SK-N-SH (cell line): ENCODE data around the gene PRM1. TPM values are rescaled to one million over a fixed set of nuclear protein-coding genes. Genes with fewer than 3 reads are reported as not detected.

Source experiments
- CTCF ChIA-PET: fragments of 300-600, 350-600 bp; formaldehyde crosslinking; extraction: SDS; loops from one replicate; lab custom pipeline; 2021; lab: Yijun Ruan, JAX
- POLR2A ChIA-PET: fragments of 350-600 bp; sonication (Branson Sonifier 250); formaldehyde crosslinking; extraction: SDS; loops from one replicate; lab custom pipeline; 2020; ENCODE audit warnings: antibody characterized with exemption, inconsistent platforms; lab: Yijun Ruan, JAX
- DNase-seq: peaks from one replicate; pipeline ENCODE4 v3.0.0; 2012
- H2AFZ ChIP-seq: fragments of 200-600 bp; sonication (generic); 2 replicates; pipeline ENCODE4 v1.8.1; 2016; ENCODE audit warnings: antibody characterized with exemption, mild to moderate bottlenecking, low read depth
- H3F3A ChIP-seq: fragments of 200-600 bp; sonication (generic); replicated peaks from 2 replicates; pipeline ENCODE3; 2016; ENCODE audit warnings: antibody characterized with exemption, mild to moderate bottlenecking; ENCODE audit not compliant: insufficient read depth
- H3K27ac ChIP-seq, 2 experiments: fragments of 200-500 bp in 1 of 2; fragments of 200-600 bp in 1 of 2; sonication (Bioruptor generic) in 1 of 2; sonication (generic), shearing (Covaris generic) in 1 of 2; 2 replicates each; pipeline versions ENCODE4 v1.5.1 to v1.6.1; 2014 to 2016; ENCODE audit warnings: low read depth in 2 of 2, inconsistent platforms in 1 of 2, low read length in 1 of 2, mild to moderate bottlenecking in 1 of 2, mixed read lengths in 1 of 2
- H3K27me3 ChIP-seq: fragments of 200-600 bp; sonication (generic), shearing (Covaris generic); 2 replicates; pipeline ENCODE4 v1.6.1; 2016; ENCODE audit warnings: mixed run types; ENCODE audit not compliant: insufficient read depth
- H3K36me3 ChIP-seq, 2 experiments: fragments of 200-500 bp in 1 of 2; fragments of 200-600 bp in 1 of 2; sonication (Bioruptor generic) in 1 of 2; sonication (generic) in 1 of 2; replicated peaks in 1 of 2; 2 replicates each; pipeline versions ENCODE3 to v1.5.1; 2014 to 2016; ENCODE audit warnings: low read length in 1 of 2, mild to moderate bottlenecking in 1 of 2; ENCODE audit not compliant: insufficient read depth in 2 of 2, control insufficient read depth in 1 of 2
- H3K4me1 ChIP-seq, 2 experiments: fragments of 200-500 bp in 1 of 2; fragments of 200-600 bp in 1 of 2; sonication (Bioruptor generic) in 1 of 2; sonication (generic), shearing (Covaris generic) in 1 of 2; 2 replicates each; pipeline versions ENCODE4 v1.5.1 to v1.6.1; 2014 to 2016; ENCODE audit warnings: low read depth in 1 of 2, low read length in 1 of 2, mixed run types in 1 of 2; ENCODE audit not compliant: insufficient read depth in 2 of 2, control insufficient read depth in 1 of 2
- H3K4me2 ChIP-seq: fragments of 200-600 bp; sonication (generic), shearing (Covaris generic); 2 replicates; pipeline ENCODE4 v1.6.1; 2017; ENCODE audit warnings: mixed run types
- H3K4me3 ChIP-seq, 2 experiments: fragments of 200-500 bp in 1 of 2; fragments of 200-600 bp in 1 of 2; sonication (Bioruptor generic) in 1 of 2; sonication (generic), shearing (Covaris generic) in 1 of 2; 2 replicates each; pipeline versions ENCODE4 v1.5.1 to v1.8.1; 2014 to 2016; ENCODE audit warnings: low read depth in 2 of 2, inconsistent platforms in 1 of 2, low read length in 1 of 2, mild to moderate bottlenecking in 1 of 2, mixed read lengths in 1 of 2, moderate library complexity in 1 of 2
- H3K79me2 ChIP-seq: fragments of 200-600 bp; sonication (generic); 2 replicates; pipeline ENCODE4 v1.8.1; 2017; ENCODE audit warnings: mild to moderate bottlenecking; ENCODE audit not compliant: insufficient read depth
- H3K9ac ChIP-seq: fragments of 200-600 bp; sonication (generic); 2 replicates; pipeline ENCODE4 v1.6.1; 2017; ENCODE audit warnings: mixed run types
- H3K9me2 ChIP-seq: fragments of 200-600 bp; sonication (generic); 2 replicates; pipeline ENCODE4 v1.6.1; 2017; ENCODE audit warnings: mixed run types
- H3K9me3 ChIP-seq: fragments of 200-600 bp; sonication (generic); 2 replicates; pipeline ENCODE4 v1.6.1; 2017; ENCODE audit warnings: mixed run types, mild to moderate bottlenecking, moderate library complexity
- H4K20me1 ChIP-seq: fragments of 200-600 bp; sonication (generic); 2 replicates; pipeline ENCODE4 v1.6.1; 2017; ENCODE audit warnings: mild to moderate bottlenecking, mixed run types; ENCODE audit not compliant: insufficient read depth
- CTCF ChIP-seq: fragments of 200-600 bp; sonication (generic); IDR thresholded peaks from 2 replicates; pipeline ENCODE4 v1.6.1; 2017; ENCODE audit warnings: antibody characterized with exemption, mild to moderate bottlenecking, moderate library complexity
- EP300 ChIP-seq, 2 experiments: IDR thresholded peaks; 2 replicates each; pipeline versions ENCODE4 v1.4.0 to v1.6.1; 2012; ENCODE audit warnings: borderline replicate concordance in 1 of 2, low read depth in 1 of 2, low read length in 1 of 2
- FOXJ3 ChIP-seq: sonication (generic); formaldehyde crosslinking; IDR thresholded peaks from 2 replicates; pipeline ENCODE4 v1.5.1; 2020; ENCODE audit warnings: mild to moderate bottlenecking, missing genetic modification reagents
- GATA2 ChIP-seq: sonication (generic); formaldehyde crosslinking; IDR thresholded peaks from 2 replicates; pipeline ENCODE4 v1.5.0; 2020; ENCODE audit warnings: mild to moderate bottlenecking, missing genetic modification reagents
- JUND ChIP-seq: IDR thresholded peaks from 2 replicates; pipeline ENCODE4 v1.4.0; 2012
- MAX ChIP-seq: IDR thresholded peaks from 2 replicates; pipeline ENCODE4 v1.4.0; 2012; ENCODE audit warnings: low read depth
- MEF2A ChIP-seq: IDR thresholded peaks from 2 replicates; pipeline ENCODE4 v1.4.0; 2012; ENCODE audit warnings: low read depth, borderline replicate concordance
- NFIC ChIP-seq: IDR thresholded peaks from 2 replicates; pipeline ENCODE4 v1.4.0; 2012; ENCODE audit warnings: borderline replicate concordance
- PBX3 ChIP-seq: IDR thresholded peaks from 2 replicates; pipeline ENCODE4; 2012
- RAD21 ChIP-seq: IDR thresholded peaks from 2 replicates; pipeline ENCODE4 v1.6.1; 2012; ENCODE audit warnings: mild to moderate bottlenecking, low read length
- RCOR1 ChIP-seq: fragments of 150-350 bp; IDR thresholded peaks from 2 replicates; pipeline ENCODE4 v1.6.1; 2017; ENCODE audit warnings: antibody characterized with exemption, low read length
- REST ChIP-seq: IDR thresholded peaks from 2 replicates; pipeline ENCODE4 v1.6.1; 2012; ENCODE audit warnings: mild to moderate bottlenecking, low read depth, low read length, moderate library complexity
- RFX5 ChIP-seq: IDR thresholded peaks from 2 replicates; pipeline ENCODE4 v1.6.1; 2012; ENCODE audit warnings: mild to moderate bottlenecking, improper control_type of control experiment, low read length
- TAF1 ChIP-seq: IDR thresholded peaks from 2 replicates; pipeline ENCODE4 v1.6.1; 2012; ENCODE audit warnings: low read depth, mild to moderate bottlenecking, low read length, moderate library complexity, borderline replicate concordance
- TCF12 ChIP-seq: IDR thresholded peaks from 2 replicates; pipeline ENCODE4 v1.4.0; 2012
- TEAD4 ChIP-seq: IDR thresholded peaks from 2 replicates; pipeline ENCODE4 v1.4.0; 2012; ENCODE audit warnings: mild to moderate bottlenecking, borderline replicate concordance; ENCODE audit not compliant: insufficient read depth
- YY1 ChIP-seq: IDR thresholded peaks from 2 replicates; pipeline ENCODE4 v1.4.0; 2012; ENCODE audit warnings: low read depth, mild to moderate bottlenecking
- WGBS: methylation state at CpG from one replicate; pipeline ENCODE4 v1.1.6; 2017; ENCODE audit warnings: low lambda C conversion rate; 5-methylcytosine and 5-hydroxymethylcytosine counted together
- polyA plus RNA-seq, 3 experiments: library from polyadenylated mRNA; depleted of rRNA; stranded (reverse); fragments of >200 nt; gene quantifications; 2 replicates each; pipeline ENCODE4 v1.2.3, GENCODE V29; 2012

The PRM1 gene
- polyA plus RNA-seq, 1 of the 3 experiments (the other 2 are of a cell fraction) = not detected

- Histone ChIP-seq H3K27me3 (no peaks in the 10 kb centered on the region), H3K9ac (no peak overlapping the region), H3K4me1 (peaks cover 0 to 18% of the 10 kb centered on the region in 2 experiments; a peak in 3 of 4 replicates), H3K9me3 (no peaks in the 10 kb centered on the region), H3K9me2 (no peaks in the 10 kb centered on the region), H3K27ac (no peak overlapping the region), H3K36me3 (no peaks in the 10 kb centered on the region), H3K4me2 (no peak overlapping the region), H3K4me3 (no peak overlapping the region), H3F3A (peaks cover 18% of the 10 kb centered on the region), H3K79me2 (no peaks in the 10 kb centered on the region), H2AFZ (no peak overlapping the region), H4K20me1 (no peaks in the 10 kb centered on the region)
- ChIA-PET POLR2A (no interaction called here), CTCF (interaction anchor here (0.6 kb wide), 1 partner anchor 13 kb away, joined by 3 read pairs; no protein-coding TSS in a partner anchor)
- DNase-seq = no peak
- 96% methylated on average over 8 of the region's 9 CpGs for WGBS
- TF ChIP-seq PBX3 (no peak), NFIC (no peak), CTCF (no peak), TCF12 (no peak), TEAD4 (no peak), RAD21 (no peak), RFX5 (no peak), REST (no peak), YY1 (no peak), MAX (no peak), GATA2 (no peak), EP300 (IDR thresholded peaks at IDR 0.05; ENCODE audit: borderline replicate concordance in 1 of 2, low read depth in 1 of 2, low read length in 1 of 2) (no peak), TAF1 (no peak), FOXJ3 (CRISPR knock-in tag) (no peak), JUND (no peak), RCOR1 (no peak), MEF2A (no peak)
Observed at GRCh38 chr16:11326084-11326736, 45.1 kb upstream of the PRM1 start.
